Measurements from ENCODE around the gene ASAH2.

GRCh38 chr10:50216418-50216817 lies 34.9 kb downstream of the ASAH2 start:
- no peak for TF ChIP-seq POLR2AphosphoS5 (IDR thresholded peaks at IDR 0.05)
- no peak for TF ChIP-seq CTCF (IDR thresholded peaks at IDR 0.05)
- TF ChIP-seq POLR2A (IDR thresholded peaks at IDR 0.05) = no peak
